Stimulated activated CD8-positive, alpha-beta memory T cell treated with anti-CD3 and anti-CD28 coated beads, Interleukin-2, amount 100 ng/mL, for 1 hour (primary cell): ENCODE results near the gene RTP5.
"Not testable (repeated sequence)": the region's sequence is repeated elsewhere in the genome, so short reads cannot be mapped to it uniquely, and the experiment has no call there.

Experiments used
- DNase-seq, 2 donors: peaks; one replicate each; pipeline ENCODE4 v3.0.0-alpha.2; 2020; ENCODE audit warnings: low read depth in 2 of 2

RTP5 gene

GRCh38 chr2:241870611-241871537, 1.3 kb downstream of the RTP5 start:
- DNase-seq: no peak

- DNase-seq: no peak
Measured at GRCh38 chr2:241871538-241872312, 2.2 kb downstream of the RTP5 start.

GRCh38 chr2:241872313-241872642, 2.7 kb downstream of the RTP5 start:
- no peak for DNase-seq

- DNase-seq: no peak
Measured at GRCh38 chr2:241873081-241873802, 3.7 kb downstream of the RTP5 start.

- DNase-seq: no peak
Measured at GRCh38 chr2:241873803-241874110, 4.2 kb downstream of the RTP5 start.

- DNase-seq: no peak
Measured at GRCh38 chr2:241874277-241874925, 4.9 kb downstream of the RTP5 start.

GRCh38 chr2:241875754-241876527, 6.4 kb downstream of the RTP5 start:
- DNase-seq: not testable (repeated sequence)

GRCh38 chr2:241876528-241877196, 7.1 kb downstream of the RTP5 start:
- DNase-seq: no peak

- no peak for DNase-seq
Measured at GRCh38 chr2:241877197-241877685, 7.7 kb downstream of the RTP5 start.

GRCh38 chr2:241877989-241878970, 8.8 kb downstream of the RTP5 start:
- DNase-seq: peak in 1 of 2 donors; percentile 53

GRCh38 chr2:241879326-241879725, 9.8 kb downstream of the RTP5 start:
- no peak for DNase-seq

GRCh38 chr2:241880311-241881073, 11.0 kb downstream of the RTP5 start:
- DNase-seq: no peak

GRCh38 chr2:241882091-241882625, 12.6 kb downstream of the RTP5 start:
- DNase-seq: peak in 1 of 2 donors; percentile 34

- DNase-seq: no peak
Measured at GRCh38 chr2:241884951-241885290, 15.4 kb downstream of the RTP5 start.

- no peak for DNase-seq
Measured at GRCh38 chr2:241885291-241885945, 15.9 kb downstream of the RTP5 start.

- DNase-seq: no peak
Measured at GRCh38 chr2:241885946-241886643, 16.6 kb downstream of the RTP5 start.

- DNase-seq: no peak
Measured at GRCh38 chr2:241886840-241887447, 17.4 kb downstream of the RTP5 start.
